ENCODE measurements around the gene KLRG1. TPM values are rescaled to one million over a fixed set of nuclear protein-coding genes. Genes with fewer than 3 reads are reported as not detected.

Gene KLRG1
- total RNA-seq, 3 donors from 2014 or later = 2.0 to 3.9 (median 3.8) TPM

DNA sequence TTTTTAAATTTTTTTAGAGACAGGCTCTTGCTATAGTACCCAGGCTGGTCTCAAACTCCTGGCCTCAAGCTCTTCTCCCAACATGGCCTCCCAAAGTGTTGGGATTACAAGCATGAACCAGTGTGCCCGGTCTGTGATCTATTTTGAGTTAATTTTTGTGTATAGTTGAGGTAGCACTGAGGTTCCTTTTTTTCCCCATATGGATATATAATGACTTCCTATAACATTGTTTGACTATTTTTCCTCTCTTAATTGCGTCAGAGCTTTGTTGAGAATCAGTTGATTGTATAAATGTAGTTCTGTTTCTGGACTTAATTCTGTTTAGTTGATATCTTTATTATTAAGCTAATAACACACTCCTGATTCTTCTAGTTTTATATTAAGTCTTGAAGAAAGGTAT lies 31.3 kb upstream of the KLRG1 start:
- TF ChIP-seq POLR2A (IDR thresholded peaks at IDR 0.05) = no peak
- TF ChIP-seq, protein P1, sequence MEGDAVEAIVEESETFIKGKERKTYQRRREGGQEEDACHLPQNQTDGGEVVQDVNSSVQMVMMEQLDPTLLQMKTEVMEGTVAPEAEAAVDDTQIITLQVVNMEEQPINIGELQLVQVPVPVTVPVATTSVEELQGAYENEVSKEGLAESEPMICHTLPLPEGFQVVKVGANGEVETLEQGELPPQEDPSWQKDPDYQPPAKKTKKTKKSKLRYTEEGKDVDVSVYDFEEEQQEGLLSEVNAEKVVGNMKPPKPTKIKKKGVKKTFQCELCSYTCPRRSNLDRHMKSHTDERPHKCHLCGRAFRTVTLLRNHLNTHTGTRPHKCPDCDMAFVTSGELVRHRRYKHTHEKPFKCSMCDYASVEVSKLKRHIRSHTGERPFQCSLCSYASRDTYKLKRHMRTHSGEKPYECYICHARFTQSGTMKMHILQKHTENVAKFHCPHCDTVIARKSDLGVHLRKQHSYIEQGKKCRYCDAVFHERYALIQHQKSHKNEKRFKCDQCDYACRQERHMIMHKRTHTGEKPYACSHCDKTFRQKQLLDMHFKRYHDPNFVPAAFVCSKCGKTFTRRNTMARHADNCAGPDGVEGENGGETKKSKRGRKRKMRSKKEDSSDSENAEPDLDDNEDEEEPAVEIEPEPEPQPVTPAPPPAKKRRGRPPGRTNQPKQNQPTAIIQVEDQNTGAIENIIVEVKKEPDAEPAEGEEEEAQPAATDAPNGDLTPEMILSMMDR (IDR thresholded peaks at IDR 0.05) = no peak
- TF ChIP-seq POLR2AphosphoS5 (IDR thresholded peaks at IDR 0.05) = no peak
- Histone ChIP-seq H3K9me3 (no peaks in the 10 kb centered on the region), H3K27ac (no peak overlapping the region), H3K4me3 (no peak overlapping the region), H3K4me1 (no peaks in the 10 kb centered on the region), H3K36me3 (no peaks in the 10 kb centered on the region), H3K27me3 (no peaks in the 10 kb centered on the region)
- intact Hi-C loops (cut with DNase I; ENCODE audit: low total_unique reads) = no loop called here
- no peak for DNase-seq (ENCODE audit: low spot score in 2 of 2)

DNA sequence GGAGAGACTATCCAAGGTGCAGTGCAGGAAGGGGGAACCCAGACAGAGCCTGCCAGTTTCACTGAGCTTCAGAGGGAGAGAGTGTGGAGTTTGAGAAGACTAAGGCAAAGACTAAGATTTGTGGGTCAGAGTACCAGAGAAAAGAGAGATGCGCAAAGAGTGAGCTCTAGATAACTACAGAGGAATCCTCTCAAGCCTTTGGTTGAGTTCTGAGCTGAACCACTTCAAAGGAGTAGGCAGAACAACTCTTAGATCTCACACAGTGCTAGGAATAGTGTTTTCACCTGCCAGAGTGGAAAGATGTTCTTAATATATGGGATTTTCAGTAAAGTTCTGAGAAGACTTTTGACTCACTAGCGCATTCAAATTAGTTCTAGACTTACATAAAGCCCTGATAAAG lies 29.2 kb upstream of the KLRG1 start:
- intact Hi-C loops (cut with DNase I; ENCODE audit: low total_unique reads) = no loop called here

DNA sequence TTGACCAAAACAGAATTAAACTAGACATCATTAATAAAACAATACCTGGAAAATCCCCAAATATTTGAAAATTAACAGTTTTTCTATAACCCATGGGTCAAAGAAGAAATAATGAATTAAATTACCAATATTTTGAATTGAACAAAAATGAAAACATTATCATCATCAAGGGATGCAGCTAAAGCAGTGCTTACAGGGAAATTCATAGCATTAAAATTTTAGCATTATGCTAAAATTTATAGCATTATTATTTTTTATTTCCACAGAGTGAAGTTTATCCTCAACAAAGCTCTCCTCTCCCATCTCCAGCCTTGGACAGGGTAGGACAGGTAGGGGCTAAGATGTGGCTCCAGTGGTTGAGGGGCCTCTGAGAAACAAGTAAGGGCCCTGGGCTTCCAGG lies 20.6 kb upstream of the KLRG1 start:
- Histone ChIP-seq H3K36me3 (no peaks in the 10 kb centered on the region), H3K9me3 (peaks cover 19 to 35% of the 10 kb centered on the region in 2 donors)
- TF ChIP-seq POLR2AphosphoS5 (IDR thresholded peaks at IDR 0.05) (no peak), POLR2A (IDR thresholded peaks at IDR 0.05) (no peak)
- TF ChIP-seq, protein P1 (IDR thresholded peaks at IDR 0.05) = no peak

More for the DNA sequence above, 29.2 kb upstream of the KLRG1 start:
- TF ChIP-seq, protein P1 (IDR thresholded peaks at IDR 0.05) = no peak
- no peak for TF ChIP-seq POLR2A (IDR thresholded peaks at IDR 0.05)
- no peak for TF ChIP-seq POLR2AphosphoS5 (IDR thresholded peaks at IDR 0.05)
- Histone ChIP-seq H3K27me3 (no peaks in the 10 kb centered on the region), H3K36me3 (no peaks in the 10 kb centered on the region), H3K27ac (no peak overlapping the region), H3K9me3 (no peaks in the 10 kb centered on the region), H3K4me1 (no peaks in the 10 kb centered on the region), H3K4me3 (no peak overlapping the region)
- DNase-seq (ENCODE audit: low spot score in 2 of 2) = no peak

DNA sequence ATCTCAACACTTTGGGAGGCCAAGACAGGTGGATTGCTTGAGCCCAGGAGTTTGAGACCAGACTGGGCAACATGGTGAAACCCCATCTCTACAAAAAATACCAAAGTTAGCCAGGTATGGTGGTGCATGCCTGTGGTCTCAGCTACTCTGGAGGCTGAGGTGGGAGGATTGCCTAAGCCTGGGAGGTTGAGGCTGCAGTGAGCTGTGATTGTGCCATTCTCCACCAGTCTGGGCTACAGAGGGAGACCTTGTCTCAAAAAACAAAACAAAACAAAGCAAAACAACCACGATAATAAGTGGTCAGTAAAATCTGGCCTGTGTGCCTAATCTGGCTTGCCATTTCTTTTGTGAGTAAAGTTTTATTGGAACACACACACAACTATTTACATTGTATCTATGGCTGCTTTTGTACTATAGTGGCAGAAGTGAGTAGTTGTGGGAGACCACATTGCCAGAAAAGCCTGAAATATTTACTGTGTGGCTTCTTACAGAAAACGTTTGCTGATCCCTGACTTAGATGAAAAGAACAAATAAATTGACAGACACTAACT lies 19.4 kb upstream of the KLRG1 start:
- H3K4me1 ChIP-seq = no peaks in the 10 kb centered on the region
- H3K9me3 ChIP-seq = peaks cover 19 to 35% of the 10 kb centered on the region in 2 donors
- H3K36me3 ChIP-seq = no peaks in the 10 kb centered on the region
- intact Hi-C loops (cut with DNase I; ENCODE audit: low total_unique reads) = no loop called here
- H3K27ac ChIP-seq = no peak overlapping the region
- TF ChIP-seq POLR2AphosphoS5 (IDR thresholded peaks at IDR 0.05) = no peak
- TF ChIP-seq POLR2A (IDR thresholded peaks at IDR 0.05) = no peak
- TF ChIP-seq, protein P1 (IDR thresholded peaks at IDR 0.05) = no peak
- no peaks in the 10 kb centered on the region for H3K27me3 ChIP-seq
- DNase-seq (ENCODE audit: low spot score in 2 of 2) = no peak
- no peak overlapping the region for H3K4me3 ChIP-seq

More for the DNA sequence above, 20.6 kb upstream of the KLRG1 start:
- Histone ChIP-seq H3K4me3 (no peak overlapping the region), H3K27me3 (no peaks in the 10 kb centered on the region), H3K4me1 (no peaks in the 10 kb centered on the region), H3K27ac (no peak overlapping the region)
- DNase-seq (ENCODE audit: low spot score in 2 of 2) = no peak
- intact Hi-C loops (cut with DNase I; ENCODE audit: low total_unique reads) = no loop called here

DNA sequence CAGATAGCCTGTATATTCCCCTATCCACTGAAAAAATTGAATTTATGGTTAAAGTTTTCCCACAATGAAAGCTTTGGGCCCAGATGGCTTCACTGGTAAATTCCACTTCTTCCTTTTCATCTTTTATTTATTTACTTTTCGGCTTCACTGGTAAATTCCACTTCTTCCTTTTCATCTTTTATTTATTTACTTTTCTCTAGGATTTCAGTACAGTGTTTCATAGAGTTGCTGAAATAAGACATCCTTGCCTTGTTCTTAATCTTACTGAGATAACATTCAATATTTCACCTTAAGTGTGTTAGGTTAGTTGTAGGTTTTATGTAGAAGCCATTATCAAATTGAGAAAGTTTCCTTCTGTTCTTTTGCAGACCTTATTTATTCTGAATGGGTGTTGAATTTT lies 18.9 kb upstream of the KLRG1 start:
- Histone ChIP-seq H3K4me1 (no peaks in the 10 kb centered on the region), H3K27ac (no peak overlapping the region), H3K27me3 (no peaks in the 10 kb centered on the region), H3K9me3 (peaks cover 19 to 35% of the 10 kb centered on the region in 2 donors), H3K36me3 (no peaks in the 10 kb centered on the region), H3K4me3 (no peak overlapping the region)
- no peak for DNase-seq (ENCODE audit: low spot score in 2 of 2)
- TF ChIP-seq POLR2A (IDR thresholded peaks at IDR 0.05) (no peak), POLR2AphosphoS5 (IDR thresholded peaks at IDR 0.05) (no peak)
- TF ChIP-seq, protein P1 (IDR thresholded peaks at IDR 0.05) = no peak
- intact Hi-C loops (cut with DNase I; ENCODE audit: low total_unique reads) = no loop called here
